D721Med (cell line): ENCODE results near the gene KIFAP3.
"Not testable (repeated sequence)": the region's sequence is repeated elsewhere in the genome, so short reads cannot be mapped to it uniquely, and the experiment has no call there.

ENCODE experiments used
- DNase-seq: peaks from one replicate; pipeline ENCODE4 v3.0.0; 2011; ENCODE audit warnings: low spot score; ENCODE audit not compliant: insufficient read length
- FAIRE-seq: peaks from 2 replicates; lab custom pipeline; 2011; peaks lifted over from hg19 to GRCh38; lab: Jason Lieb, UNC
- CTCF ChIP-seq: IDR thresholded peaks from 2 replicates; pipeline ENCODE4 v1.5.1; 2012; ENCODE audit warnings: mild to moderate bottlenecking, control low read depth; ENCODE audit not compliant: insufficient read depth; ENCODE audit errors: missing control alignments

KIFAP3 gene

GRCh38 chr1:169877800-169878491 is 196.5 kb downstream of the KIFAP3 start:
- FAIRE-seq: no peak
- DNase-seq: no peak
- no peak for TF ChIP-seq CTCF

GRCh38 chr1:169874229-169874628 is 200.3 kb downstream of the KIFAP3 start:
- TF ChIP-seq CTCF: no peak
- FAIRE-seq: peak; percentile 32
- DNase-seq: no peak

DNA sequence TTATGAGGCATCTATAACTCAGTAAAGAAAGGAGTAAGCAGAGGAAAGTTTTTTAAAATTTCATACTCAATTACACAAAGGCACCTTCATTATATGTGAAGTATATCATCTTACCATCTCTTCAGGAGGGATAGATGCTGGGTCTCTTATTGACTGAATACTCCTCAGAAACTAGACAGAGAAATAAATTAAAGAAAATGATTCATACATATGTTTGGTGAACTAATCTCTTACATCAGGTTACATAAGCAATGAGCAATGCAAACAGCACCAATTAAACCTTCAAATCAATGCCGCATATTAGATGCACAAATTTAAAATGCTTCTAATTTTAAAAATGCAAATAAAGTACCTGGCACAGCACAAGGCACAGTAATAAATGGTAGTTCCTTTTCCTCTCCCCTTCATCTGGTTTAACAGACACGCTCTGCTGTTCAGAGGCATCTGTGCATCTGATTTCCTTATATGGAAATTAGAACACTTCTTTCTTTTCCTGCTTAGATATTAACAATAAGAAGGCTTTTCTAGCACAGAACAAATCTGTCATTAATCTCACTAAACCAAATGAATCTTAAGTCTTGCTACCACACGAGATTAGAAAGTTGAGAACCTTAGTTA is 200.8 kb downstream of the KIFAP3 start:
- DNase-seq: no peak
- peak; percentile 87 for FAIRE-seq
- TF ChIP-seq CTCF: no peak

DNA sequence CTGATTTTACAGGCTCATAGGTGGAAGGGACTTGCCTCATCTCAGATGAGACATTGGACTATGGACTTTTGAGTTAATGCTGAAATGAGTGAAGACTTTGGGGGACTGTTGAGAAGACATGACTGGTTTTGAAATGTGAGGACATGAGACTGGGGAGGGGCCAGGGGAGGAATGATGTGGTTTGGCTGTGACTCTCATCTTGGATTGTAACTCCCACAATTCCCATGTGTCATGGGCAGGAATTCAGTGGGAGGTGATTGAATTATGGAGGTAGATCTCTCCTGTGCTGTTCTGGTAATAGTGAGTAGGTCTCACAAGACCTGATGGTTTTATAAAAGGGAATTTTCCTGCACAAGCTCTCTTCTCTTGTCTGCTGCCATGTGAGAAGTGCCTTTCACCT is 201.6 kb downstream of the KIFAP3 start:
- TF ChIP-seq CTCF: no peak
- DNase-seq (no peak), FAIRE-seq (no peak)

DNA sequence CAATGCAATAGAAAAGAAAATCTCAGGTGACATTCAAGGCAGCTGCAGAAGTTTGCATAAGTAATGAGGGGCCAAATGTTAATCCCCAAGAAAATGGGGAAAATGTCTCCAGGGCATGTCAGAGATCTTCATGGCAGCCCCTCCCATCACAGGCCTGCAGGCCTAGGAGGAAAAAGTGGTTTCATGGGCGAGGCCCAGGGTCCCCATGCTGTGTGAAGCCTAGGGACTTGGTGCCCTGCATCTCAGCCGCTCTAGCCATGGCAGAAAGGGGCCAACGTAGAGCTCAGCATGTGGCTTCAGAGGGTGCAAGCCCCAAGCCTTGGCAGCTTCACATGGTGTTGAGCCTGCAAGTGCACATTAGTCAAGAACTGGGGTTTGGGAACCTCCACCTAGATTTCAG is 202.5 kb downstream of the KIFAP3 start:
- FAIRE-seq, DNase-seq: not testable (repeated sequence)
